Activated CD4-positive, alpha-beta T cell treated with anti-CD3 and anti-CD28 coated beads, Interleukin-2, amount 50 U/mL, for 1 hour (primary cell): ENCODE results near the gene ANKS1B.

Experiments used
- DNase-seq: peaks from one replicate; pipeline ENCODE4 v3.0.0-alpha.2; 2020

ANKS1B gene

DNA sequence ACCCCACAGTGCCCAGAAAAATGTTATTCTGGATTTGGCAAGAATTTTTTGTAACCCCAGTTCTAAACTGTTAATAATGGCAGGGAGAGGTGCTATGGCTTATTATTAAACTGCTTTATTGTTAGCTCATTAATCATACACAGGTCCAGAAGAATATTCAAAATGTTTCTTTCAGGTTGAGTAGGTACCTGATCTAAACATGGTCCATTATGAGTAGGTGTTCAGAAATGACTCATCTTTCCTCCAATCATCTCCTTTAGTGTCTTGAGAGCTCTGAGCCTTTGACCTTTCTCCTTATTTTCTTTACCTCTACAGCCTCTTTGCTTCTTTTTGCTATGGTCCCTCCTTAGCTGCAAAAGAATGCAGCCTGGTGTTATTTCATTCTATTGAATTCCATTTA, 548.2 kb downstream of the ANKS1B start:
- no peak for DNase-seq

DNA sequence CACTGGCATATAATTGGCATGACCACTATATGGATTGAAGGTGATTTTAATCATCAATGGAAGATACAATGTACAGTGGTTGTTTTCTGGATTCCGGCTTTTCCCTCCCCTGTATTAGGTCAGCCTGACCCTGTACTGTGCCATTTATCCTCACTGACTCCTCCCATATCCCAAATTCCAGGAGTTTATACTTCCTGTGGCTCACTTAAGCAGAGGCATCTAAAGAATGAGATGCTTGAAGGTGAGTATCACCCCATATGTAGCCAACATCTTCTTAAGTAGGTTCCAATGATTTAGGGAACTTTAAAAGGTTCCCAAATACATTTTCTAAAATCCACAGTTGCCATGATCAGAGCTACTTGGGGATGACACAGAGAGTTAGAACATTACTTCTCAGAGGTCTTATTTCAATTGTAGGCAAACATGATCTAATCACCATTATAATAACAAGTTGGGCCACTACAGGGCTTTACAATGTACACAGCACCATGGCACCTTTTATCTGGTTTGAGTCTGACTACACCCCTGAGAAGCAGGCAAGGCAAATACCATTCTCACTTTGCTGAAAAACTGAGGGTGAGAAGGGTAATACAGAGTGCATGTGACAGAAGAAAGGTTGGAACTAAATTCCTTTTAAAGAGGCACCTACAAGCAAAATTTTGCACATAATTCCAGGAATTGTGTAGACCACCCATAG, 549.5 kb downstream of the ANKS1B start:
- no peak for DNase-seq

DNA sequence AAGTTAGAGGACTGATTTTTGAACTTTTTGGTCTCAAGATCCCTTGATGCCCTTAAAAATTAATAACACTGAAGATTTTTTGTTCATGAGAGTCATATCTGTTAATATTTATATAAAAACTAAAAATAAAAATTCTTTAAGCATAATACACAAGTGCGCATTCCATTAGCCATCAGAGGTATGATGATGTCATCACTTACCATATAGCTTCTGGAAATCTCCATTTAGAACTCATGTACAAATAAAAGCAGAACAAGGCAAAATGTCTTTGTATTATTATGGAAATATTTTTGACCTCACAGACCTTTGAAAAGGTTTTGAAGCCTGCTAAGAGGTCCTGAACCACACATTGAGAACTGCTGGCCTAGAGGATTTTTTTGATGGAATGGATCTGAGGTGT, 551.6 kb downstream of the ANKS1B start:
- no peak for DNase-seq

- no peak for DNase-seq
These were observed 553.5 kb downstream of the ANKS1B start for GRCh38 chr12:99431203-99431602.

GRCh38 chr12:99427104-99427503, 557.6 kb downstream of the ANKS1B start:
- no peak for DNase-seq

DNA sequence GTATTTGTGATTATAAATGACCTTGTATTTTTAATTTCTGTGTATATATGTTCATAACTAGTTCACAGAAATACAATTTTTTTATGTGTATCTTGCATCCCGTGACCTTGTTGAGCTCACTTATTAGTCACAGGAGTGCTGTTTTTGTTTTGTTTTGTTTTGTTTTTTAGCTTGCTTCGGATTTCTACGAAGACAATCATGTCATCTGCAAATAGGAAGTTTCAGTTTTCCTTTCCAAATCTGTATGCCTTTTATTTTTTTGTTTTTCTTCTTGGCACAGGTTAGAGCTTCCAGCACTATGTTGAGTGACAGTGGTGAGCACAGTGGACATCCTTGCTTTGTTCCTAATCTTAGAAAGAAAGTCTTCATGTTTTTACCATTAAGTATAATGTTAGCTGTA, 566.4 kb downstream of the ANKS1B start:
- DNase-seq: no peak

- DNase-seq: no peak
These were observed 571.0 kb downstream of the ANKS1B start for GRCh38 chr12:99413751-99414150.

DNA sequence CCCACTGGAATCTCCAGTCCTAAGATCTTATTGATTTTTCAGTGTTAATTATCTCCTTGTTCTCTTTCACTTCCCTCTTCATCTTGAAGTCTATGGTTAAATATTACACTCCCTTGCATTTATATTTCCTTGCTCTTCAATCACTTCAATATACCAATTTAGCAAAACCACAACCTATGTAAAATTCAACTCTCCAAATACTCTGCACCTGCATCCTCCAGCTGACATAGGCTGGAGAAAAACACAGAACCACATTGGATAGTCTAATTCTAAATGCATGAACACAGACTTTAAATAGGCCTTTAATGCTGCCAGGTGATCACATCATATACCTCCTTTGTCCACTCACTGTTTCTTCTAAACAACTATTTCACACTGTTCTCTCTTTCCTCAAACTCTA, 591.0 kb downstream of the ANKS1B start:
- DNase-seq: no peak

- DNase-seq: no peak
These were observed 592.5 kb downstream of the ANKS1B start for GRCh38 chr12:99392091-99392850.

- DNase-seq: no peak
These were observed 594.0 kb downstream of the ANKS1B start for GRCh38 chr12:99390707-99391106.

DNA sequence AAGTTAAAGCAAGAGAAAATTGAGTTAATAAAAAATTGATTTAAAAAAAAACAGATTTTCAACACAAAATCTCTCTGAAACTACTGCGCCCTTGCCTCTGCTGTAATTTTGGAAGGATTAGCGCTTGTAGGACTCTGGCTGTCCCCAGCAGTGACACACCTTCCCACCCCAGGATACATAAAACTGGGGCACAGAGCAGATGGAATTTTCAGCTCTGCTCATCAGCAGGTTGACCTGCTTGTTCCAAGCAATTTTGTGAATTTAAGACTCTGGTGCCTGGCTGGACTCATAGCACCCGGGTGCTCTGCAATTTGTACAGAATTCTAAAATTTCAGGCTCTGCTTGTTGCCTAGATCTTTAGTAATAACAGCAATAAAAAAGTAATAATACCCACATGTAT, 595.0 kb downstream of the ANKS1B start:
- DNase-seq: no peak

GRCh38 chr12:99388671-99389195, 596.0 kb downstream of the ANKS1B start:
- DNase-seq: no peak

DNA sequence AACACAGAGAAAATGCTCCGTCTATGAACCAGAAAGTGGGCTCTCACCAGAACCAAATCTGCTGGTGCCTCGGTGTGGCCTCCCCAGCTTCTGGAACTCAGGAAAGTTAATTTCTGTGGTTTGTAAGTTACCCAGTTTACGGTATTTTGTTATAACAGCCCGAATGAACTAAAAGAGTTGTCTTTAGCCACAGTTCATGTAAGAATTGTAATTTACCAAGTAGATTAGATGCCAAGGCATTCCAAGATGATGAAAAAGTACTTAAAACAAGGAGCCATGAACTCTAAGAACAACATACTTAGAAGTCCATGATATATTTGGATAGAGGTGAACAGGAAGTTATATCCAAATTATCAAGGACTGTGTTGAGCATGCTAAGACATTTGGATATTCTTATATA, 597.1 kb downstream of the ANKS1B start:
- no peak for DNase-seq

GRCh38 chr12:99386907-99387306, 597.8 kb downstream of the ANKS1B start:
- no peak for DNase-seq

GRCh38 chr12:99383258-99383657, 601.5 kb downstream of the ANKS1B start:
- DNase-seq: no peak

DNA sequence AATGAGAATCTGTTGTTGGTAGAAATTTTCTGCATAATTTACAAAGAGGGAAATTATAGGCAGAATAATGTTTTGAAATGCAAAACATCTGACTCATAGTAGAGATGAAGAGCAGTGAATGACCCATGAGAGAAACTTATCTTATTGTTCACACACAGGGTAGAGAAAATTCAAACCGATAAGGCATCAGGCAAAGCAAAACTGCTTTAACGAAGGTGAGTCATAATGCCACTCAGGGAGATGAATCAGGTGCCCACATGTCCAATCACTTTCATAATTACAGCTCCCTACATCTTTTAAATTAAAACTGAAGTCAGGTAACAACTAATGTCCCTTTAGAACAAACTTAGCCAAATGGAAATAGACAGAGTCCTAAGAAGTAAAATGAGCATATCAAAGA, 602.7 kb downstream of the ANKS1B start:
- DNase-seq: no peak

DNA sequence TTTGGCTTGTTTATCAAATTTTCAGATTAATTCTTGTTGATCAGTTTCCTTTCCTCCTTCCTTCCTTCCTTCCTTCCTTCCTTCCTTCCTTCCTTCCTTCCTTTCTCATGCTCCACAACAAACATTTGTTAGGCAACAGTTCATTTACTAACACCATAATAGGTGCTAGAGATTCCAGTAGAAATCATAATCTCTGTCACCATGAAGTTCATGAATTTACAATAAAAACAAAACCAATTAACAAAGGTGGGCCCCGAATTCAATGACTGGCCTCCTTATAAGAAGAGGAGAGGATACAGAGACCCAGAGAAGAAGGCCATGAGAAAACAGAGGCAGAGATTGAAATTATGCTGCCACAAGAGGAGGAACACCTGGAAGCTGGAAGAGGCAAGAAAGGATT, 604.0 kb downstream of the ANKS1B start:
- no peak for DNase-seq

DNA sequence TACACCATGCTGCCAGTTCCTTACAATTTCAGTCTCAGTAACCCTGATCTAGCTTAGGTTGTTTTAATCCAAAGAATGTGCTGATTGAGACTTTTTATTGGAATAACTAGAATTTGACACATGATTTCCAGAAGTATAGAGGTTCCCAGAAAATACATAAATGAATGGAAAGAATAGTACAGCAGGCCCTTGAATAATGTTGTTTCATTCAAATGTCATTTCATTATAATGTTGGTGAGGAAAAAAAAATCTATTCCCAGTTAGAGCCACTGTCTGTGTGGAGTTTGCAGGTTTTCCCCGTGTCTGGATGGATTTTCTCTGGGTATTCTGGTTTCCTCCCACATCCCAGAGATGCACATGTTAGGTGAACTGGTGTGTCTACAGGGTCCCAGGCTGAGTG, 610.7 kb downstream of the ANKS1B start:
- DNase-seq: no peak

DNA sequence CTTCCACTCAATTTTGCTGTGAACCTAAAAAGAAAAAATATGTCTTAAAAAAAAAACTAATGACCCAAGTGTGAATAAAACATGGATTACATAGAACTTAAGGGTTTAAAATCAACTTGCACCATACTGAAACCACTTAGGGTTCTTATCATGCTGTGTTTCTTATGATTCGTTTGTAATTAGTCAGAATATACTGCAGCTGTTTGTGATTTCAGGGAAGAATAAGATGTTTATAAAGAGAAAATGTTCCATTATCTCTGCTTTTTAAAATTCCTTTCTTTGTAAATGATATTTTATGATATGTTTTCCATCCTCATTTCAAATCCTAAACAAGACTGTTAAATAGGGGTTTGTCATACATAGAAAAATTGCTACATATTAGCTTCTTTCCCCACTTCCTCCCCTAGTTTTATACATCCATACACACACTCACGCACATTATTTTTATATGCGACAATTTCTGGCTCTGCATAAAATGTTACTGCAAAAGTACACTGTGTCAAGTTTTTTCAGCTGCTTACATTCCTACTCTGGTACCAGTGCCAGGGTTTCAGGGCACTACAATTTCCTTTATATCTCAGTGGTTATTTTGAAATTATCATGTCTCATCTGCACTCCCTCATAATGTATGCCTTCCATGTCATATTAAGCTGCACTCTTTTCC, 612.3 kb downstream of the ANKS1B start:
- no peak for DNase-seq

- no peak for DNase-seq
These were observed 614.2 kb downstream of the ANKS1B start for GRCh38 chr12:99370421-99371138.

DNA sequence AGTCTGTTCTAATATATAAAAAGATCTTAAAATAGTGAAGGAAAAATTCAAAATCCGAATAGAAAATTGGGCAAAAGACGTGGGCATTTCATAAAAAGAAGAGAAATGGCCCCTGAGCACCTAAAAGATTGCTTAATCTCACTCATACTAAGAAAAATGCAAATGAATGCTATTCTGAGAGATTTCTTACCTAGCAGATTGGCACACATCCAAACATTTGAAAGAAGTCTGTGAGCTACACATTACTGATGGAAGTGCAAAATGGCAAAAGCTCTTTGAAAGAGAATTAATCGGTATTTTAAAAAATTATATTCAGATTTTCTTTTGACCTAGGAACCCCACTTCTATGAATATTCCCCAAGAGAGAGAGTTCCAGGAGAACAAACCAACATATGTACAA, 617.6 kb downstream of the ANKS1B start:
- DNase-seq: no peak

DNA sequence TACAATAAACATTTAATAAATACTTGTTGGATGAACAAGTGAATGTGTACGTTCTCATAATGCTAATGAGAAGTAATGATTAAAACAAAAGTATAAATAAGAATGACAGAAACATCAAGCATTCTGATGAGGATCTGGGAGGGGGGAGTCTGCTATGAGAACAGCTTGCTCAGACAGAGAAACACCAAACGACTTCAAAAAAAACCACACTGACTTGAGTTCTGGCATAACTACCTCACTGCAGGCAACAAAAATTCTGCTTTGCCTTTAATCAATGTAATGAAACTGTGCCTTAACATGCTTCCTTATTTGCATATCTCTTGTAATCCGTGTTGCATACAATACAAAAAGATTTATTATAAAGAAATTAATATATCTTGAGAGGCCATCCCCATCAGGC, 632.5 kb downstream of the ANKS1B start:
- DNase-seq: no peak

- DNase-seq: no peak
These were observed 640.8 kb downstream of the ANKS1B start for GRCh38 chr12:99343960-99344359.
